Left hindlimb (tissue), 1 donor: Measurements from ENCODE around the gene SPARC.
"Not testable (repeated sequence)": the region's sequence is repeated elsewhere in the genome, so short reads cannot be mapped to it uniquely, and the experiment has no call there.

Source experiments
- DNase-seq: peaks from one replicate; pipeline ENCODE4 v3.0.0-alpha.2; 2018

The SPARC gene

DNA sequence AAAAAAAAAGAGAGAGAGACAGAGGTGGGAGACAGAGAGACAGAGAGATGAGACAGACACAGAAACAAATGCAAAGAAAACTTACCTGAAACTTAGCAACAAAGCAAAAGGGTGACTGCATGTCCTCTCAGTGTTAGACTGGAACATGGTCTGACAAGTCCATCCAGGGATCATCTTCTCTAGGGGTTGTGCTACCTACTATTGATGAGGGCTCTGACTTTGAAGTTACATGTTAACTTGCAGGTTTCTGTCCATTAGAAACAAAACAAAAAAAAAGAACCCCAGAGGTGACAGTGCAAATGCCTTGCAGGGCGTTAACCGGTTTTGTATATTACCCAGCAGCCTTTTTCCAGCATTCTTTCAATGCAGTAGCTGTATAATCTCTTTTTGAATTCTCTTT is 13.6 kb upstream of the SPARC start:
- no peak for DNase-seq

DNA sequence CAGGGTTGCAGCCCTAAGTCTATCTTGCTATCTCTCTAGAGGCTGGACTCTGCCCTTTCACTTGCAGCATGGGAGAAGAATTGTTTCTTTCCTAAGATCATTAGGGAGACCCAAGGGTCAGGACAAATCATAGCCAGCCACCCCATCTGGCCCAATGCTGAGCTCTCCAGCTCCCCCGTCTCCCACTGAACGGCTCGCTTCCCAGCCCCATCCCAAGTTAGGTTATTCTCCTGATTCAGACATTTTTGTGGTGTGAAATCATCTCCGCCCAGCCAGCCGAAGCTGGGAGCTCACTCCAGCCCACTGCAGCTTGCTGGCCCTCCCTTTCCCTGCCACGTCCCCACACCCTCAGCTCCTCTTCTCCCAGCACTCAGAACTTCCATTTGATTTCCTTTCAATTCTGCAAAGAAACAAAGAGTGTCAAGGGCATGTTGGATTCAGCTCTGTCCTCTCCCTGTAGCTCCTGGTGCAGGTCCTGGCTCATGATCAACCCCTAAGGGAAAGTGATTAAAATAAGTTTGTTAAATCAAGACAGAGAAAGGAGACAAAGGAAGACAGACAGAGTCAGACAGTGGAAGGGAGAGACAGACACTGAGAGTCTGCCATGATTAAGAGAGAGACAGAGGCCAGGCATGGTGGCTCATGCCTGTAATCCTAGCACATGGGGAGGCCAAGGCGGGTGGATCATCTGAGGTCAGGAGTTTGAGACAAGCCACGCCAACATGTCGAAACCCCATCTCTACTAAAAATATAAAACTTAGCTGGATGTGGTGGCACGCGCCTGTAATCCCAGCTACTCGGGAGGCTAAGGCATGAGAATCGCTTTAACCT is 12.6 kb upstream of the SPARC start:
- DNase-seq: peak; percentile 95

DNA sequence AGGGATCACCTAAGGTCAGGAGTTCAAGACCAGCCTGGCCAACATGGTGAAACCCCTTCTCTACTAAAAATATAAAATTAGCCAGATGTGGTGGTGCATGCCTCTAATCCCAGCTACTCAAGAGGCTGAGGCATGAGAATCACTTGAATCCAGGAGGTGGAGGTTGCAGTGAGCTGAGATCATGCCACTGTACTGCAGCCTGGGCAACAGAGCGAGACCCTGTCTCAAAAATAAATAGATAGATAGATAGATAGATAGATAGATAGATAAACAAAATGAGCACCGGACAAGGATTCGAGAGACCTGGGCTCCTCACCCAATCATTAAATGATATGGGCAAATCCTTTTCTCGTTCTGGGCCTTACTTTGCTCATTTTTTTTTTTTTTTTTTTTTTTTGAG is 11.4 kb upstream of the SPARC start:
- DNase-seq: not testable (repeated sequence)

DNA sequence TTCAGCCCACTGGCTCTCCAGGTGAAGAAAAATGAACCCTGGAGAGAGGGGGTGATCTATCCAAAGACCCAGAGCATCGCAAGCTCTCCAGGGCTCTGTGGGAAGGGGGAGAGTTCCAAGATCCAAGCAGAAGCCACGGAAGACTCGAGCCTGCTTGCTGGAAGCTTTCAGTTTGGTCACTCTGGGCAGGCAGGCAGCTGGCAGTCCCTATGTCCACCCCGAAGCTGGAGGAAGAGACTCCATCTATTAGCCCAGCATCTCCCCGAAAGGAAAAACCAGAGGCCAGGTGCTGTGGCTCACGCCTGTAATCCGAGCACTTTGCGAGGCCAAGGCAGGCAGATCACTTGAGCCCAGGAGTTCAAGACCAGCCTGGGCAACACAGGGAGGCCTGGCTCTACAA is 10.7 kb upstream of the SPARC start:
- DNase-seq: no peak

DNA sequence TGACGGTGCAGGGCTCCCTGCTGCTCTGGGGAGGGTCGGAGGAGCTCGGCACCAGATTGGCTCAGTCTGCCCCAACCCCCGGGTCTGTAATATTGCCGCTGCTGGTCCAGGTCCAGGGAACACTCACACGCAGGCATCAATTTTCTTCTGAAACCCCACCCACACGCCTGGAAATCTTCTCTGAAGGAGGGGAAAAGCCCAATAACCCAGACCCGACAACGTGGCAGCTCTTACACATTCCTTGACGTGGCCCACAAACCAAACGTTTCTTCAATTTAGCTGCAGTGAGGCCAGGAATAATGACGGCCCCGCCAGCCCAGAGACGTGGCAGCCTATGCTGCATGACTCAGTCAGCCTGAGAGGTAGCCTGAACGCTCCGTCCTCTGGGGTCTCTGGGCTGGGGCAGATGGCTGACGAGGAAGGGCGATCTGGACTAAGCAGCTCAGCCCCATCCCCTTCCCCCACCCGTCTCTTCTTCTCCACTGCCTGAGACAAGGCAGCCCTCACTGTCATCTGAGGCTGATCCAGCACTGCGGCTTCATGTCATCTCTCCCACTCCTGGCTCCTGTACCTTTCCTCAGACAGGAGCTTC is 9.9 kb upstream of the SPARC start:
- peak; percentile 97 for DNase-seq

DNA sequence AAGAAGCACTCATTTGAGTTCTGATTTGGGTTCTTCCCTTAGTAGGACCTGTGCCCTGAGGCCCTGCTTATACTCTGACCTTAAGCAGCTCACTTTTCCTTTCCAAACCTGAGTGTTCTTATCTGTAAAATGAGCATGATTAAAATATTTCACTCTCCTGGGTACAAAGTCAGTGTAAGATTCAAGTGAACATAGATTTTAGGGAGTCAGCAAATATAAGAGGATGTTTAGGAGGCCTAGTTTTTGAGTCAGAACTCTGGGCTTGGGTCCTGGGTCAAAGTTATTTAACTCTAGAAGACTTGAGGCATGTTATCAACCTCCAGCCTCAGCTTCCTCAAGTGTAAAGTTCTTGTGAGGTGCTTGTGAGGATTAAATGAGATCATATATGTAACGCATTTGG is 8.7 kb upstream of the SPARC start:
- no peak for DNase-seq

DNA sequence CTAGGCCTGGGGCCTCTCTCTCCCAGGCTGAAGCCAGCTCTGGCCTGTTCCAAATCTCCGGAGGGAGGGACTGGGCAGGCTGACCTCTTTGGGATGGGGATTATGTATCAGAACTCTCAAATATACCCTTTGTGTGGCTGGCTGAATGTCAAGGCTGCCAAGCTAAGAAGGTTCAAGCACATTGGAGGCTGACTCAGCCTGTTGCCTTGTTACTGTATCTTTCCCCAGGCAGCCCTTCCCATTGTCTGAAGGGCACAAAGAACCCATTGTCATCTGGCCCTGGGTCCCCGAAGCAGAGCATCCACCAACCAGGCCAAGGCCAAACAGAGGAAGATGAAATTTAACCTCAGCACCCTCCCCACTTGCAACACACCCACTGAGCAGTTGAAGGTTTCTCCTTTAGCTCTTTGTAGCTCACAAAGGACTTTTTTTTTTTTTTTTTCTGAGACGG is 7.3 kb upstream of the SPARC start:
- DNase-seq: no peak

DNA sequence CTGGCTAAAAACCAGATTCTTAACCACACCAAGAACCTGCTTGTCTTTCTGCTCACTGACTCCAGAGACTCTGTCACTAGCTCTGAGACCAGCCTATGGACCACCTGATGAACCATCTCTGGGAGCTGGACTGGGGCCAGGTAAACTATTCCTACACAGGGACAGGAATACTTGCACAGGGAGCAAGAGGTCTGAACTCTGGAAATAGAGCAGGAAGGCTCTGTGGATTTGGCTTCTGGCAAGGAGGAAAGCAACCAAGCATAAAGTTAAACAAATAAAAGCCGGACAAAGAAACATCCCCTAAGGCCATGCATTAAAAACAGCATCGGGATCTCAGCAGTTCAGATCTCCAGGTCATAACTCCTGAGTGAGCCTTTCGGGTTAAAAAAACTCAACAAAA is 5.6 kb upstream of the SPARC start:
- no peak for DNase-seq

DNA sequence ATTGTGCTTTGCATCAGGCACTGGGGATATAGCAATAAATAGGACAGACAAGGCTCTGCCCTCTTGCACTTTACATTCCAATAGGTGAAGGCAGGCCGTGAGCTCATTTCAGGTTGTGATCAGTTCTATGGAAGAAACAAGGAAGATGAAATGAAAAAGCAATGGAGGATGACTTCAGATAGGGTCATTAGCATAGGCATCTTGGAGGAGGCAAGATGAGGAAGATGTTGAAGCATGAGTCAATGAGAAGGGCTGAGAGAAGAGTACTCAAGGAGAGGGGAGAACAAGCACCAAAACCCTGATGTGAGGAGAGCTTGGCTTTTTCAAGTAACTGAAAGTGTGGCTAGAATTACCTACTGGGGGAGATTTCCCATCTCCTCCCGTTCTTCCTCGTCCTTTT is 5.0 kb upstream of the SPARC start:
- DNase-seq: no peak

DNA sequence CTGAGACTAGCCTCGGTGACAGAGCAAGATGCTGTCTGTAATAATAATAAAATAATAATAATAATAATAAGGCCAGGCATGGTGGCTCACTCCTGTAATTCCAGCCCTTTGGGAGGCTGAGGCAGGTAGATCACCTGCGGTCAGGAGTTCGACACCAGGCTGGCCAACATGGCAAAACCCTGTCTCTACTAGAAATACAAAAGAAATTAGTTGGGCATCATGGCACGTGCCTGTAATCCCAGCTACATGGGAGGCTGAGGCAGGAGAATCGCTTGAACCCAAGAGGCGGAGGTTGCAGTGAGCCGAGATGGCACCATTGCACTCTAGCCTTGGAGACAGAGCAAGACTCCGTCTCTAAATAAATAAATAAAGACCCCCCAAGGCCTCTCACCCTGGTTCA is 2.9 kb upstream of the SPARC start:
- not testable (repeated sequence) for DNase-seq

DNA sequence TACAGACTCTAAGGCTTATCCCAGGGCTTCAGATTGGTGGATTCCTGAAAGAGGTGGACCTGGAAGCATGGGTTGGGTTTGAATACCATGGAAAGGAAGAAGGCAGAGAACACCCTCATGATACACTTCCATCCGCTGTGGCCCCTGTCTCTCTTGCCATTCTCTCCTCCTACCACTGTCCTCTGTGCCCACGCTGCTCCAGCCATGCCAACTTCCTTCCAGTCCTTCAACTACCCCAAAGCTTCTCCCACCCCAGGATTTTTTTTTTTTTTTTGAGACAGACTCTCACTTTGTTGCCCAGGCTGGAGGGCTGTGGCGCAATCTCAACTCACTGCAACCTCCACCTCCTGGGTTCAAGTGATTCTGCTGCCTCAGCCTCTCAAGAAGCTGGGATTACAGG is 1.7 kb upstream of the SPARC start:
- no peak for DNase-seq

DNA sequence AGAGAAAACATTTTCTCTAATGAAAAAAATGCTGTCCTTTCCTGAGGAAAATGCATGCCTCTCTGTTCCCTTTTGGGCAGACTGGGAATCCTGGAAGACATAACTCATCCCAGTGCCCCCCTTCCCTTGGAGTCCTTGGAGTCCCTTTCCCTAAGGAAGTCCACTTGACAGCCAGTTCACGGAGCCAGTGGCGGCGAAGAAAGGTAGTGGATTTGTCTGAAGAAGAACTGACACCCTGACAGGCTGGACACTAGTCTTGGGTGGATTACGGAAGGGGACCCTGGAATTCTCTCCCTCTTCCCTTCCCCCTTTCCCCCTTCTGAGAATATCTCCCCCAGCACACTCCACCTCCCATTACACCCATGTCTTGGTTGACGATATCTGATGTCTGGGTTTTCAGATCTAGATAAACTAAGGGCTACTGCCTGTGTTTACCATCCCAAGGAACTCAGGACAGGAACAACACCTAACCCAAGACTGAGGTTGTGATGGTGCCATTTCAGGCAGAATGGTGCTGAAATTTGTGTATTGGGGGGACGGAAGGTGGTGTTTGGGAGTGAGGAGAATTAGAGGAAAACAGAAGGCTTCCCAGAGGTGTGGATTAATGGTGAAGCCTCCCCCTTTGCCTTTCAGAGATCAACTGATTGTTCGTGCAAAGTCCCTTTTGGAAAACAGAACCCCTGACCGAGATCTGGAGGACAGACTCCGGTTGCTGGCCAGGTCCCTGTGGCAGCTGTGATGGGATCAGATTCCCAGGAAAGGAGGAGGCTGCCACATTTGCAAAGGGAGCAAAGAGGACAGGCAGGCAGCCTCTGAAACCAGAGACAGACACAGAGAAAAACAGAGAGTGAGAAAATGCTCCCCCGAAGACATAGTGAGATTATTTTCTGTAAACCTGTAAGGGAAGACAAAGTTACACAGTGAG is 704 bp downstream of the SPARC start:
- peak; percentile 56 for DNase-seq

DNA sequence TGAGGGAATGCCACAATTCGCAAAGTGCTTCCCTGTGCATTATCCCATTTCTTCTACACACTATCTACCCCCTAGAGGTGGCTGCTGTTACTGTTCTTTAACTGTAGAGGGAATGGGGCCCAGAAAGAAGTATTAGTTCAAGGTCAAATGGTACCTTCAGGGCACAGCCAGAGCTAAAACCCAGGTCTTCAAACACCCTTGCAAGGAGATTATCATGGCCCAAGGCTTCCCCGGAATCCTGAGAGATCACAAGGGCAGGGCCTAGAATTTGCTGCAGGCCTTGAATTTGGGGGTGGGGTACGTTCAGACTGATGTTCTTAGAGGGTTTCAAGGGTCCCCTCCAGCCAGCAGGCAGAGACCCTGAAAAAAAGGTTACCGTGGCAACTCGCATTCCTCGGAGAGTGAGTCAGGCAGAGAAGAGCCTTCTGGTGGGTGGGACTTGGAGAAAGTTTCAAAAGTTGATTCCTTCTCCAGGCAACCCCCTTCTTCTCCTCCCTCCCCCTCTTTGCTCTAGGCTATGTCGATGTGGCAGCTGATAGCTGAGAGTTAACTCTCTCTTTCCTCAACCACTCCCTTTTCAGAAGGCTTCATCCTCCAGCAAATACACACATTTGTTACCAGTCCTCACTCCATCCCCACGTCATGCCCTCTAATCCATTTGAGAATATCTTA is 1.9 kb downstream of the SPARC start:
- DNase-seq: peak; percentile 92

DNA sequence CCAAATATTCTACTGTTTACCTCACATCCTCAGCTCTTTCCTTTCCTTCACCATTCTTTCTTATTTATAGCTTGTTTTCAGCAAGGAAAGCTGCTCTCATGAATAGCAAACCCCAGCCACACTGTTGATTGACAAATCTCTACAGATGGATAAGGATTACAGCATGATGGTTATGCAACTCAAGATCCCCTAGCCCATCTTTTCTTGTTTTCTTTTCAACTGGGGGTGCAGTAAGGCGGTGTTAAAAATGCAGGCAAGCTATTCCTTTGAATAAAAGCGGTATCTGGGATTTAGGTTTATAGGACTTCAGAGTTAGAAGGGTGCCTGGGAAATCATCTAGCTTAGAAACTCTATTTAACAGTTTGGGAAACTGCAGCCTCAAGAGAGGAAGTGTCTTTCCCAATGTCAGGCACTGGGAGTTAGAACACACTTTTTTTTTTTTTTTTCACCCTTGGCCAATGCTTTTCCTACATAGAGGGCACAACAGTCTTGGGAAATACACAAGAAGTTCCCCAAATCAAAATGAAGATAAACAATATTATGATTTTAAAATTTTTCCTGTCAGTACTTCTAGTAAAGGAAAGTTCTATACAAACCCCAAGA is 2.6 kb downstream of the SPARC start:
- no peak for DNase-seq

DNA sequence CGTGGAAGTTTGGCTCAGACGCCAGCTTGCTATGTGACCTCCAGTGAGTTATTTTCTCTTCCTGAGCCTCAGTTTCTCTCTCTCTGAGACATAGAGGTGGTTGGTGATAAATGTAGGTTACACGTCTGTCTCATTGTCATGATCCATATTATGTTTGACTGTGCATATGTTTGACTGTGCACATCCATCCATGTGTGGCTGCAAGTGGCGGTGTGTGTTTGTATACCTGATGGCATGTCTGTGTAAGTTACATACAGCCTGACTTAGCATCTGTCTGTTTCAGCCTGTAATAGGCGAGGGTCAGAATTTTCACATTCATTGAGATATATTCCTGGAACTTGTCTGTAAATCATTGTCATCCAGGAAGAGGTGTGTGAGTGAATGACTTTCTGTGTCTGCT is 3.3 kb downstream of the SPARC start:
- DNase-seq: no peak

DNA sequence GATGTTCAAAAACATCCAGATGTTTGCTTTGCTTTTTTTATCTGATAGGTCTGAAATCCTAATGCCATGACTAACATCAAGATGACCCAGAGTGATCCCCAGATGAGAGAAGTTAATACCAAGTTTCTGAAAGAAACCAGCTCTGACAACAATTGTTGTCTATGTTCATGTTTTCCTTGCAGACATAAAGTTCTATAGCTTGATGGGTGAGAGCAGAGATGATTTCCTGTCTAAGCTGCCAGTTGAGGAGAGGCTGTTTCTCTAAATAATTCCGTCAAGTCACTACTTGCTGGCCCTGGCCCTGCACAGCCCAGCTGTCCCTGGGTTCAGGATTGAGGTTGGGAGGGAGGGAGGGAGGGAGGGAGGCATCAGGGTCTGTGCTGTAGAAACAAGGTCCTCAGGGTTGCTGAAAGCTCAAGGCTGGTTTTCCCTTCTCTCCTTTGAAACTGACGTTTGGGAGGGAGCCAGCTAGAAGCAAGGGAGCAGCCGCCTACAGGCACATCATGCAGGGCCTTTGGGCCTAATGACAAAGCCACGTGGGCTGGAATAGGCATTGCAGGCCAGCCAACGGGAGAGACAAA is 3.9 kb downstream of the SPARC start:
- no peak for DNase-seq

DNA sequence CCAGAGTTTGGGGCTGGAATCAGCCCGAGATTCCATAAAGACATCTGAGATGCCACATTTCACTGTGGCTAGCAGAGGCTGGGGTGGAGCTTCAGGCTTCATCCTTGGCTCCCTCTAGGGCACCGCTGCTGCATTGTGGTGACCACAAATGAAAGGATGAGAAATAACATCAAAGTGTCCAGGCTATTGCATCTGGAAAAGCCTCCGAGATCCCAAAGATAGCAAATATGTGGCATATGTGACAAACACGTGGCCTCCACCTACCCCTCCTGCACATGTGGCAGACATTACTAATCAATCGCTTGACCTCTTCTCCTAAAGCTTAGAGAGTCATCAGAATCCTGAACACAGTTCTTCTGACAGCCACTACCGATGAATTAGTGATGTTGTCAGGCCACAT is 4.5 kb downstream of the SPARC start:
- DNase-seq: no peak

DNA sequence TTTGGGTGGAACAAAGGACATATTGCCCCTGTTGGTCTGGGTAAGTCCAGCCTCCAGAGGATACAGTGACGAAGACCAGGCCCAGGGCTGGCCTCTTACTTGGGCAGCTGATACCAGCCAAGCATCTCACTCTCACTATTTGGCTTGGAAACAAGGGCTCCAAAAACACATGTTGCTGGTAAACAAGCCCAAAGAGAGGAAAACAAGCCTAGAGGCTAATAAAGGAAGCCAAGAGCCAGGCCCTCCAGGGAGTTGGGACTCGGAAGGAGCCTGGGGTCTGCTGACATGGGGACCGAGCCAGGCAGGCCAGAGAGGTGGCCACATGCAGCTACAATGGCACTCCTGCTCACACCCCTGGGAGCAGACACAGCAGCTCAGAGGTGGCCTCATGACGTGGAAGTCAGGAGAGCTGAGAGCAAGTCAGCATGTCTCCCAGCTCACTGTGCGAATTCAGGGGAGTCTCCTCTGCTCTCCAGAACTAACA is 5.7 kb downstream of the SPARC start:
- peak; percentile 25 for DNase-seq

DNA sequence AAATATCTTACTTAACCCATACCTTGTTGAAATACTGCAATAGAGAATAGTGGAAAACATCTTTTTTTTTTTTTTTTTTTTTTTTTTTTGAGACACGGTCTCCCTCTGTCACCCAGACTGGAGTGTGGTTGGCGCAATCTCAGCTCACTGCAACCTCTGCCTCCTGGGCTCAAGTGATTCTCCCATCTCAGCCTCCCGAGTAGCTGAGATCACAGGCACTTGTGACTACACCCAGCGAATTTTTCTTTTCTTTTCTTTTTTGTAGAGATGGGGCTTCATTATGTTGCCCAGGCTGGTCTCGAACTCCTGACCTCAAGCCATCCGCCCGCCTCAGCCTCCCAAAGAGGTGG is 6.6 kb downstream of the SPARC start:
- DNase-seq: peak; percentile 13

DNA sequence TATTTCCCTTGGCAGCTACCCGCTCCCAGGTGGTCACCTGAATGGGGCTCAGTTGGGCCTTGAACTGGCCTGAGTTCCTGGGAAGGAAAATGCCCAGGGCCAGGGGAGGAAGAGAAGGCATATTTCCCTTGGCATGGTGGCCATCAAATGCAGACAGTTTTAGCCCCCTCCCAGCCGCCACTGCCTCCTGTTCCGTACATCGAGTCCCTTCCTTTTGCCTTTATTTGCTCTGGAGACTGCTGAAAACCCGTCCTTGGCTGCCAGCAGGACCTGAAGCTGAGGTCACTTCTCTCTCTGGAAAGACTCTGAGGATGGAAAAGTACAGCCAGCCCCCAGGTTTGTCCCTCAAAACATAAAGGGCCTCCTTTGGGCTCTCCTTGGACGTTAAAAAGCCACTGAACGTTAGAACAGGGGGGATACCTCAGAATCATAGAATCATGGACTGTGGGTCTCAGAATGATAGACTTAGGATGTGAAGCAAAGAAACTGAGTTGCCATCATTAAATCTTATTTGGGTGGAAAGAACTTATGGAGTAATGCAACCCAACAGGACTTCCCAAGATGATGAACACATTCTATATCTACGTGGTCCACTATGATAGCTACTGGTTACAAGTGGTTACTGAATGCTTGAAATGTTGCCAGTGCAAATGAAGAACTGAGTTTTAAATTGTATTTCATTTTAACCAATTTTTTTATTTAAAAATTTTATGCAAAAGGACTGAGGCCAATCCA is 7.1 kb downstream of the SPARC start:
- DNase-seq: peak; percentile 28

DNA sequence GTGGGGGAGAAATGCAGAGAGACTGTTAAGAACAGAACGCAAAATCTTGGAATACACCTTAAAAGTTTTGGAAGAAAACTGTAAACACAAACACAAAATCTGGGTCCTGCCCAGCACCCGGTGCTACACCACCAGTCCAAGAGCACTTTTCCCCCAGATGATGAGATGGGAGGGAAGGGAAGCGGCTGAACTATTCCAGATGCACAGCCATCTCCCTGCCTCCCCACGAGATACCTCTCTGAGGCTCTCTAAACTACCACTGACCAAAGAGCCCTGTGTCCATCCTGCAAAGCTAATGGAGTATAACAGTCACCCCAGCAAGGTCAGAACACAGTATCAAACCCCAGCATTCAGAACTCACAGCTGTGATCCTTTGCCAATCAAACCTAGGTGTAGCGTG is 8.0 kb downstream of the SPARC start:
- peak; percentile 19 for DNase-seq
